NCI-H1694 (cell line): ENCODE measurements around the gene ARID3C.

Source experiments
- DNase-seq: peaks from one replicate; lab custom pipeline; 2025; lab: John Stamatoyannopoulos, UW

The ARID3C gene

GRCh38 chr9:34577400-34578240, 51.2 kb downstream of the ARID3C start:
- peak; percentile 14 for DNase-seq

- DNase-seq: peak; percentile 15
These were observed 52.1 kb downstream of the ARID3C start for GRCh38 chr9:34576597-34577399.

GRCh38 chr9:34575862-34576596, 52.8 kb downstream of the ARID3C start:
- no peak for DNase-seq

- DNase-seq: no peak
These were observed 53.6 kb downstream of the ARID3C start for GRCh38 chr9:34575241-34575640.

GRCh38 chr9:34574571-34574970, 54.3 kb downstream of the ARID3C start:
- DNase-seq: no peak

GRCh38 chr9:34573599-34574325, 55.1 kb downstream of the ARID3C start:
- DNase-seq: no peak

GRCh38 chr9:34572628-34573027, 56.2 kb downstream of the ARID3C start:
- no peak for DNase-seq

GRCh38 chr9:34572092-34572491, 56.8 kb downstream of the ARID3C start:
- DNase-seq: no peak

- DNase-seq: no peak
These were observed 57.4 kb downstream of the ARID3C start for GRCh38 chr9:34571481-34571810.
